GM12878 (cell line): Measurements from ENCODE around the gene MIA3. TPM values are rescaled to one million over a fixed set of nuclear protein-coding genes. Genes with fewer than 3 reads are reported as not detected.

Experiments
- ATAC-seq: fragments of 200-7000 bp; cut with Tn5 transposase; 3 replicates; pipeline ENCODE4 v1.9.1; 2020; ENCODE audit warnings: mild to moderate bottlenecking, moderate library complexity
- BruUV-seq: library from RNA; stranded (reverse); fragments of 400-500 nt; replicated peaks from 2 replicates; lab custom pipeline; 2021; lab: Mats Ljungman, UMichigan
- CTCF ChIA-PET: fragments of 300-600 bp; sonication (Branson Sonifier 250); formaldehyde crosslinking; extraction: SDS; loops from one replicate; lab custom pipeline; 2021; ENCODE audit warnings: inconsistent platforms; lab: Yijun Ruan, JAX
- POLR2A ChIA-PET: fragments of 350-600 bp; formaldehyde crosslinking; extraction: SDS; loops from one replicate; lab custom pipeline; 2021; ENCODE audit warnings: inconsistent platforms; lab: Charles Lee
- RAD21 ChIA-PET: fragments of 300-600 bp; sonication (Branson Sonifier 250); formaldehyde crosslinking; loops from one replicate; lab custom pipeline; 2023; ENCODE audit warnings: antibody characterized with exemption; ENCODE audit not compliant: unreplicated experiment; lab: Charles Lee
- SMC1A ChIA-PET: fragments of 300-600 bp; sonication (Branson Sonifier 250); formaldehyde crosslinking; loops from one replicate; lab custom pipeline; 2023; ENCODE audit not compliant: unreplicated experiment, uncharacterized antibody; lab: Charles Lee
- DNase-seq: peaks from one replicate; pipeline ENCODE4 v3.0.0-alpha.2; 2011; ENCODE audit warnings: low read depth, low spot score
- FAIRE-seq: peaks from 3 replicates; lab custom pipeline; 2011; peaks lifted over from hg19 to GRCh38; lab: Jason Lieb, UNC
- H2AFZ ChIP-seq: 2 replicates; pipeline ENCODE4 v1.6.0; 2011; ENCODE audit warnings: low read depth, low read length, control low read depth; ENCODE audit not compliant: control insufficient read depth
- H3K27ac ChIP-seq: 2 replicates; pipeline ENCODE4 v1.5.1; 2011; ENCODE audit warnings: control low read depth; ENCODE audit not compliant: control insufficient read depth, insufficient read depth
- H3K27me3 ChIP-seq, 2 experiments: replicated peaks in 1 of 2; 2 replicates each; pipeline versions ENCODE4 v1.6.0 to v1.6.1; 2011; ENCODE audit warnings: low read length in 1 of 2; ENCODE audit not compliant: control insufficient read depth in 2 of 2, insufficient read depth in 2 of 2
- H3K36me3 ChIP-seq, 2 experiments: 2 replicates each; pipeline ENCODE4 v1.5.1; 2011; ENCODE audit warnings: low read length in 1 of 2; ENCODE audit not compliant: control insufficient read depth in 2 of 2, insufficient read depth in 2 of 2
- H3K4me1 ChIP-seq: 2 replicates; pipeline ENCODE4 v1.6.1; 2011; ENCODE audit warnings: mild to moderate bottlenecking, low read length, moderate library complexity, mixed read lengths; ENCODE audit not compliant: control insufficient read depth, insufficient read depth
- H3K4me2 ChIP-seq: 2 replicates; pipeline ENCODE4 v1.6.0; 2011; ENCODE audit warnings: control low read depth; ENCODE audit not compliant: control insufficient read depth, insufficient read depth
- H3K4me3 ChIP-seq: fragments of 200-600 bp; sonication (generic); 2 replicates; pipeline ENCODE4 v1.5.1; 2016
- H3K79me2 ChIP-seq: 2 replicates; pipeline ENCODE4 v1.6.0; 2011; ENCODE audit warnings: low read length; ENCODE audit not compliant: control insufficient read depth, insufficient read depth
- H3K9ac ChIP-seq: 2 replicates; pipeline ENCODE4 v1.8.0; 2011; ENCODE audit warnings: low read length, control low read depth, mixed read lengths; ENCODE audit not compliant: control insufficient read depth, insufficient read depth
- H3K9me3 ChIP-seq: replicated peaks from 3 replicates; pipeline ENCODE4 v1.5.1; 2011; ENCODE audit warnings: mild to moderate bottlenecking, low read length; ENCODE audit not compliant: control insufficient read depth, insufficient read depth
- H4K20me1 ChIP-seq: 2 replicates; pipeline ENCODE4 v1.6.0; 2011; ENCODE audit not compliant: control insufficient read depth, insufficient read depth
- BHLHE40 ChIP-seq, 2 experiments: fragments of 450-650 bp in 1 of 2; IDR thresholded peaks; 2 replicates each; pipeline ENCODE4 v1.6.1; 2011 to 2017; ENCODE audit warnings: low read depth in 2 of 2, borderline replicate concordance in 1 of 2, improper control_type of control experiment in 1 of 2, low read length in 1 of 2, mild to moderate bottlenecking in 1 of 2
- CBFB ChIP-seq: IDR thresholded peaks from 2 replicates; pipeline ENCODE4 v1.6.1; 2016; ENCODE audit warnings: antibody characterized with exemption, low read depth
- CTCF ChIP-seq, 3 experiments: IDR thresholded peaks in 2 of 3; conservative IDR thresholded peaks in 1 of 3; 2 replicates each; pipeline ENCODE4 v1.5.1; 2011; ENCODE audit warnings: low read depth in 3 of 3, low read length in 3 of 3, mild to moderate bottlenecking in 3 of 3, control low read depth in 2 of 3, moderate library complexity in 2 of 3, inconsistent platforms in 1 of 3, mixed read lengths in 1 of 3; ENCODE audit not compliant: control insufficient read depth in 2 of 3, insufficient read depth in 1 of 3; ENCODE audit errors: extremely low read depth in 1 of 3
- IKZF1 ChIP-seq: fragments of 450-650 bp; conservative IDR thresholded peaks from 2 replicates; pipeline ENCODE4 v1.6.1; 2017; ENCODE audit warnings: antibody characterized with exemption, mild to moderate bottlenecking
- NFXL1 ChIP-seq: fragments of 450-650 bp; IDR thresholded peaks from 2 replicates; pipeline ENCODE4 v1.6.1; 2017; ENCODE audit warnings: antibody characterized with exemption, mild to moderate bottlenecking, borderline replicate concordance
- TCF3 ChIP-seq: IDR thresholded peaks from 2 replicates; pipeline ENCODE4 v1.6.1; 2012; ENCODE audit warnings: low read depth, mild to moderate bottlenecking, low read length, borderline replicate concordance; ENCODE audit not compliant: insufficient read depth
- ZNF207 ChIP-seq: fragments of 450-650 bp; IDR thresholded peaks from 2 replicates; pipeline ENCODE4 v1.6.1; 2014; ENCODE audit warnings: antibody characterized with exemption, mild to moderate bottlenecking, borderline replicate concordance
- WGBS: methylation state at CpG from one replicate; pipeline ENCODE4 v1.1.6; 2016; ENCODE audit warnings: low lambda C conversion rate; ENCODE audit not compliant: insufficient replicate concordance, insufficient coverage; ENCODE audit errors: missing lambda C conversion rate; 5-methylcytosine and 5-hydroxymethylcytosine counted together
- in situ Hi-C: fragments of 300-500 bp; cut with MboI; formaldehyde crosslinking; loops from 9 replicates; pipeline ENCODE4 v1.14.3; 2018; ENCODE audit warnings: mixed read lengths
- intact Hi-C: fragments of 100-400 bp; cut with micrococcal nuclease; formaldehyde crosslinking; loops from one replicate; pipeline ENCODE4 v1.14.2; 2022; ENCODE audit not compliant: unreplicated experiment
- polyA plus RNA-seq, 11 experiments: library from polyadenylated mRNA; depleted of rRNA in 4 of 11; unstranded in 6 of 11; stranded (reverse) in 5 of 11; fragments of >200 nt; fragmentation: Nextera tagmentation in 4 of 11; fragmentation: Illumina TruSeq in 1 of 11; extraction: Ambion mirVana in 4 of 11; extraction: Trizol in 1 of 11; gene quantifications; 1 replicate in 1 of 11; 2 replicates in 10 of 11; pipeline versions ENCODE4 v1.2.1 to v1.2.3, GENCODE V29; 2011 to 2016; ENCODE audit warnings: inconsistent platforms in 2 of 11, missing spikeins in 2 of 11, low read depth in 1 of 11
- total RNA-seq, 4 experiments: library from RNA; depleted of rRNA in 3 of 4; stranded (reverse); fragments of >200 nt in 3 of 4; fragmentation: Illumina TruSeq in 1 of 4; extraction: Trizol in 1 of 4; gene quantifications; 2 replicates each; pipeline versions ENCODE4 v1.2.1 to v1.2.3, GENCODE V29; 2013 to 2021
- TF ChIP-seq, protein P1 (sequence below): fragments of 450-650 bp; IDR thresholded peaks from 2 replicates; pipeline ENCODE4 v1.6.1; 2014; ENCODE audit warnings: mild to moderate bottlenecking
- TF ChIP-seq, protein P2 (sequence below): IDR thresholded peaks from 2 replicates; pipeline ENCODE4 v1.6.1; 2011; ENCODE audit warnings: mild to moderate bottlenecking, low read depth, low read length, moderate library complexity; ENCODE audit not compliant: insufficient replicate concordance

Gene MIA3
- total and polyA plus RNA-seq, 10 of the 15 experiments (the other 5 are each of a cell fraction or from before 2014, with no cell fraction given), result 12.9 to 50.8 (median 30.3) TPM

- H3K9ac ChIP-seq, result no peak overlapping the region
- H4K20me1 ChIP-seq, result no peaks in the 10 kb centered on the region
- H3K27me3 ChIP-seq, result no peaks in the 10 kb centered on the region
- BruUV-seq, result no TSS peak
- no peaks in the 10 kb centered on the region for H3K4me1 ChIP-seq
- in situ Hi-C loops (no loop called here), intact Hi-C loops (loop anchor here (2.0 kb wide), 1 partner anchor 18 kb away; no protein-coding TSS in a partner anchor)
- CTCF ChIA-PET, result interaction anchor here (0.7 kb wide), 1 partner anchor 1890 kb away, joined by 3 read pairs; no protein-coding TSS in a partner anchor
- 91% methylated on average over 2 of the region's 2 CpGs for WGBS
- no peak for FAIRE-seq
- RAD21 ChIA-PET, result no interaction called here
- no peak overlapping the region for H3K27ac ChIP-seq
- no peaks in the 10 kb centered on the region for H3K9me3 ChIP-seq
- H3K79me2 ChIP-seq, result no peaks in the 10 kb centered on the region
- POLR2A ChIA-PET, result no interaction called here
- no peak overlapping the region for H3K4me2 ChIP-seq
- no peak for DNase-seq
- SMC1A ChIA-PET, result interaction anchor here (1.3 kb wide), 1 partner anchor 15 kb away, joined by 4 read pairs; the partner anchor contains the start of genes AIDA and BROX
- no peak overlapping the region for H3K4me3 ChIP-seq
- ATAC-seq, result no peak
- no peak overlapping the region for H2AFZ ChIP-seq
- peaks cover 0 to 4% of the 10 kb centered on the region in 2 experiments; a peak in 1 of 4 replicates for H3K36me3 ChIP-seq
- TF ChIP-seq IKZF1, result no peak
- no peak for TF ChIP-seq NFXL1
- TF ChIP-seq CBFB, result no peak
- TF ChIP-seq, protein P1, sequence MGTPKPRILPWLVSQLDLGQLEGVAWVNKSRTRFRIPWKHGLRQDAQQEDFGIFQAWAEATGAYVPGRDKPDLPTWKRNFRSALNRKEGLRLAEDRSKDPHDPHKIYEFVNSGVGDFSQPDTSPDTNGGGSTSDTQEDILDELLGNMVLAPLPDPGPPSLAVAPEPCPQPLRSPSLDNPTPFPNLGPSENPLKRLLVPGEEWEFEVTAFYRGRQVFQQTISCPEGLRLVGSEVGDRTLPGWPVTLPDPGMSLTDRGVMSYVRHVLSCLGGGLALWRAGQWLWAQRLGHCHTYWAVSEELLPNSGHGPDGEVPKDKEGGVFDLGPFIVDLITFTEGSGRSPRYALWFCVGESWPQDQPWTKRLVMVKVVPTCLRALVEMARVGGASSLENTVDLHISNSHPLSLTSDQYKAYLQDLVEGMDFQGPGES, result no peak
- TF ChIP-seq TCF3, result no peak
- TF ChIP-seq, protein P2, sequence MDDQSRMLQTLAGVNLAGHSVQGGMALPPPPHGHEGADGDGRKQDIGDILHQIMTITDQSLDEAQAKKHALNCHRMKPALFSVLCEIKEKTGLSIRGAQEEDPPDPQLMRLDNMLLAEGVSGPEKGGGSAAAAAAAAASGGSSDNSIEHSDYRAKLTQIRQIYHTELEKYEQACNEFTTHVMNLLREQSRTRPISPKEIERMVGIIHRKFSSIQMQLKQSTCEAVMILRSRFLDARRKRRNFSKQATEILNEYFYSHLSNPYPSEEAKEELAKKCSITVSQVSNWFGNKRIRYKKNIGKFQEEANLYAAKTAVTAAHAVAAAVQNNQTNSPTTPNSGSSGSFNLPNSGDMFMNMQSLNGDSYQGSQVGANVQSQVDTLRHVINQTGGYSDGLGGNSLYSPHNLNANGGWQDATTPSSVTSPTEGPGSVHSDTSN, result no peak
- no peak for TF ChIP-seq CTCF (IDR thresholded peaks at IDR 0.05 in 2 of 3, conservative IDR thresholded peaks at IDR 0.05 in 1 of 3; ENCODE audit: control insufficient read depth in 2 of 3, extremely low read depth in 1 of 3, insufficient read depth in 1 of 3, low read depth in 3 of 3, low read length in 3 of 3)
- no peak for TF ChIP-seq ZNF207
- TF ChIP-seq BHLHE40 (IDR thresholded peaks at IDR 0.05; ENCODE audit: borderline replicate concordance in 1 of 2, low read depth in 2 of 2, low read length in 1 of 2), result no peak
Measured at GRCh38 chr1:222697203-222697602, 79.3 kb downstream of the MIA3 start.
